HG03558 (cell line): ENCODE measurements around the gene ITGA8.
"Not testable (repeated sequence)": the region's sequence is repeated elsewhere in the genome, so short reads cannot be mapped to it uniquely, and the experiment has no call there.

Experiments
- ATAC-seq: cut with Tn5 transposase; IDR thresholded peaks from one replicate; pipeline ENCODE4 v1.9.1; 2021; ENCODE audit warnings: moderate number of reproducible peaks; ENCODE audit not compliant: unreplicated experiment; ENCODE audit errors: extremely low read depth

The ITGA8 gene

DNA sequence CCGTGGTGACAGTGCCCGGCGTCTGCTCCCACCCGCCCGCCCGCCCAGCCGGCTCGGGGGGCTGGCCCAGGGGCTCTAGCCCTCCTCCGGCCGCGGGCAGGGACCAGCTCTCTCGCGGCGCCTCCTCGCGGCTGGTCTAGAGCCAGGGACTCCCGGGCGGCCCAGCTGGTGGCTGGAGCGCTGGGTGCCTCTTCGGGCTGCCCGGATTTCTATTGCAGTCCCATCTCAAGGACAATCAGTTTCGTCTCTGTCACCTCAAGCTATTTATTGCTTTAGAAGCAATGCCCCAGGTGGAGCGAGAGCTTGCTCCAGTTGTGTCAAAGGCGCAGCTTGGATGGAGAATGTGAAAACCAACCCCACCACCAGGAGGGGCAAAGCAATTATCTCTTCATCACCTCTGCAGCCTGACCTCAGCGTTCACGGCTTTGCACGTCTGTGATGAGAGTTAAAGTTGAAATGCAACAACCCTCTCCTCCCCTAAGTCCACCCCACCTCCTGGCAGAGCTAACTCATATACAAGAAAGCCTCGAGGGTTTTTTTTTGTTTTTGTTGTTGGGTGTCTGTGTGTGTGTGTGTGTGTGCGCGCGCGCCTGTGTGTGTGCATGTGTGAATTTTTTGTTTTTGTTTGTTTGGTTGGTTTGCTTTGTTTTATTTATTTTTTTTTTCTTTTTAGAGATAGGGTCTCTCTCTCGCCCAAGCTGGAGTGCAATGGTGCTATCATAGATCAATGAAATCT is at the start of gene ITGA8:
Gene ITGA8 (minus strand): TSS at position 24 of the 736 bp plus-strand sequence. CDS start 151 bp downstream, outside the sequence.
- ATAC-seq = no peak

DNA sequence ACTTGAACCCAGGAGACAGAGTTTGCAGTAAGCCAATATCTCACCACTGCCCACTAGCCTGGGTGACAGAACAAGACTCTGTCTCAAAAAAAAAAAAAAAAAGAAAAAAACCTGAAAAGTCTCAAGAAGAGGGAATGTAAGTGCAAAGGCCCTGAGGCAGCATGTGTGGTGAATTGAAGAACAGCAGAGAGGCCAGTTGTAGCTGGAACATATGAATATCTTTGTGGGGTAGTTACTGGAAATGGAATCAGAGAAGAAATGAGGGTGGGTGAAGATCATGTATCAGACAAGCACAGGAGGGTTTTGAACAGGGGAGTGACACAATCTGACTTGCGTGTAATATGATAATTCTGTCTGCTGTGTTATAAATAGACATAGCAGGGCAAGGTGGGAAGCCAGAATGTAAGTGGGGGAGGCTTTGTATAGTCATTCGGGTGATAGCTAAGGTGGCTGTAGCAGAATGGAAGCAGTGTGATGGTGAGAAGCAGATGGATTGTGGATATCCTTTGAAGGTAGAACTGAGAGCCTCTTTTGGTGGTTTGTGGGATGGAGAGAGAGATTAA is 45.3 kb upstream of the ITGA8 start:
- ATAC-seq = no peak

DNA sequence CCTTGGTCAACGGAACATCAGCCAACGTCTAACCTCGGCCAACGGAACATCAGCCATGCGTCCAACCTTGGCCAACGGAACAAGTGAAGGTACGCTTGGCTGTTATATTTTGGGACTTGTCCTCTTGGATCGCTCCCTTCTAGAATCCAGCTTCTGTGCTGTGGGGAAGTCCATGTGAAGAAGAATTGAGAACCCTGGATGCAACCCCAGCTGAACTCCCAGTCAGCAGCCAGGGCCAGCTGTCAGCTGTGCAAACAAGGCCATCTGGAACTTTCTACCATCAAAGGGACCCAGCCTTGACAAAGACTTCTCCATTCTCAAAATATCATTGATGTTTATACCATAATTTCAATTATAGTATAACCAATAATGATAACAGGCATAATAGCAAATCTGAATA is 43.3 kb upstream of the ITGA8 start:
- ATAC-seq = no peak

- ATAC-seq = not testable (repeated sequence)
Measured at GRCh38 chr10:15762239-15762638, 42.5 kb upstream of the ITGA8 start.

DNA sequence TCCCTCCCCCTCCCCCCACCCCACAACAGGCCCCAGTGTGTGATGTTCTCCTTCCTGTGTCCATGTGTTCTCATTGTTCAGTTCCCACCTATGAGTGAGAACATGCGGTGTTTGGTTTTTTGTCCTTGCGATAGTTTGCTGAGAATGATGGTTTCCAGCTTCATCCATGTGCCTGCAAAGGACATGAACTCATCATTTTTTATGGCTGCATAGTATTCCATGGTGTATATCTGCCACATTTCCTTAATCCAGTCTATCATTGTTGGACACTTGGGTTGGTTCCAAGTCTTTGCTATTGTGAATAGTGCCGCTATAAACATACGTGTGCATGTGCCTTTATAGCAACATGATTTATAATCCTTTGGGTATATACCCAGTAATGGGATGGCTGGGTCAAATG is 41.5 kb upstream of the ITGA8 start:
- ATAC-seq = not testable (repeated sequence)

GRCh38 chr10:15760681-15761080 is 41.0 kb upstream of the ITGA8 start:
- no peak for ATAC-seq

DNA sequence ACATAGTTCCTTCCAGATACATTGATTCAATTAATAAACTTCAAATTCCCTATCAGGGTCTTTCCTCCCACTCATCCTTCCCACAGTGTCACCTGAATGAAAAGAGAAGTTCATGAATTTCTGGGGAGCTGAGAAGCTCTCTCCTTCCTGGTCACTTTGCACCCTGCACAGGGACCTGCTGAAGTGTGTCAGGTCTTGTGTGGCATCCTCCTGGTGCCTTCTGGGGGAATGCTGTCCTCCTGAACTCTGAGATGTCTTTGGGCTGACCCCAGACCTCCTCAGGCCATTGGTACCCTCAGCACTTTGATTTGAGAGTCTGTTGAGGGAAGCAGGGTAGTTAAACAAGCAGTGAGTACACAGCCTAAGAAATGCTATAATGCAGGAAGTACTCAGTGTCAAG is 39.5 kb upstream of the ITGA8 start:
- no peak for ATAC-seq

- no peak for ATAC-seq
Measured at GRCh38 chr10:15758618-15759017, 38.9 kb upstream of the ITGA8 start.

- no peak for ATAC-seq
Measured at GRCh38 chr10:15754937-15755336, 35.2 kb upstream of the ITGA8 start.

GRCh38 chr10:15751046-15751445 is 31.3 kb upstream of the ITGA8 start:
- ATAC-seq = no peak

DNA sequence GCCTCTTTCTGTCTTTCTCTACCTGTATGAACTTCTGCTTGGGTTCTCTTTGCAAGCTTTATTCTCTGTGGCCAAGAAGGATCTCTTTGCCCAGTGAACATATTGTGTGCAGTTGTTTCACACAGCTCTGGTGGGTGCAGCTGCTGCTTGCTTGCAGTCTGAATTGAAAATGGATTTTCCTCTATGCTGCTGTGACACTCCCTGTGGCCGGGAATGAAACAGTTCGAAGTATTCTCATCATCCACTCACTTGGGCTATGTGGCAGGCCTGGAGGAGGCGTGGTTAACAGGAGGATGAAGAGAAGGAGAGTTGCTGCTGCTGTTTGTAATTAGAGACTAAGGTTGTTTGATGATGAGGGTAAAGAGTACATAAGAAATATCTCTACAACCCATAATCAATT is 28.4 kb upstream of the ITGA8 start:
- no peak for ATAC-seq

- ATAC-seq = no peak
Measured at GRCh38 chr10:15747632-15748031, 27.9 kb upstream of the ITGA8 start.

GRCh38 chr10:15745751-15746150 is 26.0 kb upstream of the ITGA8 start:
- ATAC-seq = no peak

DNA sequence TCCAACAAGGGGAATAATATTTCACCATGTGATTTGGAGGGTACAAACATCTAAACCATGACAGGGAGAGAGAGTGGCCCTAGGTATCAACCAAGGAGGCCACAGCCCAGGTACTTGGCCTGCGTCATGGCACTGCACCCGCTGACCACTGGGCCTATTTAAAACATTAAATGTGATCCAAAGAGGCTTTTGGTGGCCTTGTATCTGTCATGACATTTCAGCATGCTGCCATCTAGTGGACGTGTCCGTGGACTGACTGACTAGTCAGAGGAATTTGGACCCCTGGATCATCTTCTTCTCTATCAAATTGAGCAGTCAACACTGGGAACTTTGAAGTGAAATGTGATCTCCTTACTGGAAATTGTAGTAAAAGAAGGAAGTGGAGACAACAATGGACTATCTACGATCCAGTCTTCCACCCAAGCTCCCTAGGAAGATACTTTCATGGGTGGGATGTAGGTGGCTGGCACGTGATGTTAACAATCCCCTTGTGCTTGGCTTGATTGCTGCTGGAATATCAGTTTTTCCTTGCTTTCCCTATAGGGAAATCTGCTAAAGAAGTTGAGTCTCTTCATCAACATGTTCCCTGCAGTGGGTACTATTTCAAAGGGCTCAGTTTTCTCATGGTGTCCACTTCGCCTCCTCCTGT is 24.6 kb upstream of the ITGA8 start:
- no peak for ATAC-seq

DNA sequence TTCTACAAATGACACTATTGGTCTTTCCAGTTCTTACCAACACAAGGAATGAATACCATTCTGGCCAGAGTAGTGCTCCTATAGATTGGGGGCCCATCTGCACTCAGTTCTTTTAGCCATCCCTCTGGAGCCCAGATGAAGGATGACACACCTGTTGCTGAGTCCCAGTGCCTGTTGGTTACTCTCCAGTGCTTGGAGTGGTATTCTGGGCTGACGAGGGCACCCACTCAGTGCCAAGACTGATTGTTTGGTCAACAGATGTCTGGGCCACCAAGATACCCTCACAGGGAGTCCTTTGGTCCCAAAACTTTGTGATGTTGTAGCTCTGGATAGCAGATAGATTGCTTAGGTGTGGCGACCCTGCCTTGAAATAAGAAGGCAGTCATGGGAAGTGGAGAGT is 23.7 kb upstream of the ITGA8 start:
- no peak for ATAC-seq

DNA sequence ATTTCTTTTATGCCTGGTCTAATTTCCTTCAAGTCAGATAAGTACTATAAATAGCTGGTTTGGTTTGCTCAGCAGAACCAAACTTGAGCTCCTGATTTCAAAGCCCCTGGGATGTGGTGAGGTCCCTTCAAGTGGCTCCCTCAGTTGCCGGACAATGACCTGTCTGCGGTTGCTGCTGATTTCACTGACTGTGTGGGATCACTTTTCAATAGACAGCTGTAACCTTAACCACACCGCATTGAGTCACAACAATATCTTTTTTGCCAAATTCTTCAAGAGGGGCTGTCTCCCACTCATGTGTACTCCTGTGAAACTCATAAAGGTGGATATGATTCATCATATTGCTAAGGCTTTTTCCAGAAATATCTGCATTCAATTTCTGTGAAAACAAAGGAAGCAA is 23.1 kb upstream of the ITGA8 start:
- no peak for ATAC-seq

GRCh38 chr10:15742102-15742501 is 22.4 kb upstream of the ITGA8 start:
- no peak for ATAC-seq

DNA sequence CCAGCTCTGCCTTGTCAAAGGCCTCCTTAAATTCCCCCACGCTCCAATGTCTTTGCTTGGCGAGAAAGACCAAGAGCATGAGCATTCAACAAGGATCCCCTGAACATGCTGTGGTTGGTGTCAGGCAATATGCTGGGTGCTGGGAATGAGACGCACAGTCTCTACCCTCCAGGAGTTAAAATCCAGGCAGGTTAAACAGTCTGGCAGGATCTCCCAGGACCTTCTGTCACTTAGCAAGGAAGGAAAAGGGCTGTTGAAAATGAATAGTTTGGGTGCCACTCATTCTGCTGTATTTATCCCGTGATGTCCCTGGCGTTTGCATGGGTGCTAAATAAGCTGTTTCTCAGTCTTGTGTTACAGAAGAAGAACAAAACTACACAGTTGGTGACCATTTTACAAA is 21.9 kb upstream of the ITGA8 start:
- ATAC-seq = no peak

- no peak for ATAC-seq
Measured at GRCh38 chr10:15740261-15740660, 20.5 kb upstream of the ITGA8 start.

GRCh38 chr10:15739254-15739970 is 19.7 kb upstream of the ITGA8 start:
- no peak for ATAC-seq
